GM19468 (cell line): Measurements from ENCODE around the gene ZNF322.
A peak's percentile ranks its signal among the peaks of the same experiment; 100 is the strongest.

Experiments used
- ATAC-seq: cut with Tn5 transposase; IDR thresholded peaks from one replicate; pipeline ENCODE4 v1.9.1; 2021; ENCODE audit warnings: mild to moderate bottlenecking, moderate library complexity, moderate number of reproducible peaks; ENCODE audit not compliant: unreplicated experiment; ENCODE audit errors: extremely low read depth

Gene ZNF322

DNA sequence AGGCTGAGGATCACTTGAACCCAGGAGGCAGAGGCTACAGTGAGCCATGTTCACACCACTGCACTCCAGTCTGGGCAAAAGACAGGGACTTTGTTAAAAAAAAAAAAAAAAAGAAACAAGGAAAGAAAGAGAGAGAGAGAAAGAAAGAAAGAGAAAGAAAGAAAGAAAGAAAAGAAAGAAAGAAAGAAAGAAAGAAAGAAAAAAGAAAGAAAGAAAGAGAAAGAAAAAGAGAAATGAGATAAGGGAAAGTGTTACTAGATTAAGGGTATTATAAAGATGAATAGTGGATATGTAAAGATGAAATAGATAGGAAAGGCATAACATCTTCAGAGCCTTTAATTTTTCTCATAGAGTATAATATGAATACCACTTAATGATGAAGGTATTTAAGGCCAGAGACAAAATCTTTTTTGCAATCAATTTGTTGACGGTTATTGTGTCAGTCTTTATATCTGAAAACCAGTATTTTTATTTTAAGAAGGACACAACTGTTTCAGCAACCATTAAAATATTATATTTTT is 36.1 kb downstream of the ZNF322 start:
- no peak for ATAC-seq

DNA sequence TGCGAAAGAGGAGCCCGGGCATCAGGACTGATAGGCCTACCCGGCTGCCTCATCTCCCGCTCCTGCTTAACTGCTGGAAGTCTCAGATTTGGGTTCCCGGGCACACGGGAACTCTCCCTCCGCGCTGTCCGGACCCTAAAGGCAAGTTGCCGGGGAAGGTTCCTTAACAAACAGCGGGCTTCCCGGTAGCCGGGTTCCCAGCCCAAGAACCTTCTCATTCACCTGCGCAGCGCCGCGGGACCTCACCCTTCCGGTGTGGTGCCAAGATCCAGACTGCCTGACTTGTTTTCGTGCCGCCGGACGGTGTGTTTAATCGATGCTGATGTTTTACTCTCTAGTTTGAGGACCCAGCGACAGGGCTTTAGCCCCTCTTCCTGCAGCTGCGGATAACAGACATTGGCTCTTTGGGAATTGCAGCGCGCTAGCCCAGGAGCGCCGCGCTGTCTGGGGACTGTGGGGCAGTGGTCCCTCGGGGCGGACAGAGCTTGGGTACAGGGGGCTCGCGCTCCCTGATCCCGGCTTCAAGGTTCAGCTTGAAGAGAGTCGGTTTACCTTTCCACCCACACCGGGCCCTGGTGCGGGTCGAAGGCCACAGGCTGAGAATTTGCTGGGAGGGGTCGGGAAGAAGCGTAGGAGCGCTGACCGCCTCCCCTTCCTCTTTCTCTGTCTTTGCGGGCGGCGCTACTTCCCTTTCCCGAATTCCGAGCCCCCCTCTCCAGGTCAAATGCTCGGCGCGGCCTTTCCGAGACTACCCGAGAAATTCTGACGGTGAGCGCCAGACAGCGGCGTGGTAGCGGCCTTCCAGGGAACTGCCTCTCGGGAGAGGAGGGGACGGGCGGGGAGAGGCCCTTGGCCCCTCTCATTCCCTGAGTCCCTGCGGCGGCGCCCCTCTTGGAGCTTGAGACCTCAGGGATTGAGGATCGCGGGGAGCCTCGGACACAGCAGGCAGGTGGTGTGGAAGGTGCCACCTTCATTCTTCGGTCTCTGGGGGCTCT is 45.6 kb downstream of the ZNF322 start:
- no peak for ATAC-seq

DNA sequence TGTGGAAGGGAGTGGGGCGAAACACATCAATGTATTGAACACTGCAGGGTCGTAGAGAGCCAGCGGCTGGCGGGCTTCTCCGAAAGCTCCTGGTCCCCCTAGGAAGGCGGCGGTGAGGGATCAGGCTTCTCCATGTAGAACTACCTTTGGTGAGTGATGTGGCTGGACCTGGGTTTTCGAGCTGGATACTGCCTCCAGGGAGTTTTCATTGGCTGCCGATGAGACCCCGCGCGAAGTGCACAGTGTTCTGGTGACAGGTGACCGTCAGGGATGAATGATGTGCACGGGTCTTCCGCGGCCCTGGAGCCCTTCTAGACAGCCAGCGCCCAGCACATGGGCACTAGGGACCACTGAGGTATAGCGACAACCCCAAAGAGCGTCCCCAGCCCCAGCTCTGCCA is 46.3 kb downstream of the ZNF322 start:
- no peak for ATAC-seq

DNA sequence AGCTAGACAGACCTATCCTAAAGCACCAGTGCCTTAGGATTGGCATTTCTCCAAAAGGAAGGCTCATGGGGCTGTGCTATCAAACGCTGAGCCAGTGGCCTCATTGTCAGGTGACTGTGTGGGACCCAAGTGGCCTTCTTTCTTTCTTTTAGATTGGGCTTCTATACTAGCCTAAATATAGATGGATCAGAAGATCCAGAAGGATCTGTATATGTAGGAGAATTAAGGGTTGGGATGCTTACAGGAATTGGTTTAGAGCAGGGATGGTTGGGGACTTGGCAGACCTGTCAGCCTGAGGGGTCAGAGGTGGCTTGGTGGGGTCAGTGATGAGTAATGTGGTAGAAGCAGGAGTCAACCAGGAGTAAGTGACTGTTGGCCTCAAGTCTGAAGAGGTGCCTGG is 47.9 kb downstream of the ZNF322 start:
- no peak for ATAC-seq

DNA sequence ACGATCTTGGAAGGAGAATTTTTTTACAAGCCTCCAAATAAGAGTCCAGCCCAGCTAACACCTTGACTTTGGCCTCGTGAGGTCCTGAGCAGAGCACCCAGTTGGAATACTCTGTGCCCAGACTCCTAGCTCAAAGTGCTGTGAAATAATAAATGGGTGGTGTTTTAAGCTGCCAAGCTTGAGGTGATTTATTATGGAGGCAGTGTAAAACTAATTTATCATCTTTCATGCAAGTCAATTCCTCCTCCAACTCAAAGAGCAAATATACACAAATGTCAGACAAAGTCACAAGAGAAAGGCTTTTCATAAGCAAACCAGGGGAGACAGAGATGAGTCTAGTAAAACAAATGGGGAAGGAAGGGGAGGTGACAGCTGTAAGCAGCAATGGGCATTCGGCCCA is 50.1 kb downstream of the ZNF322 start:
- ATAC-seq: no peak

DNA sequence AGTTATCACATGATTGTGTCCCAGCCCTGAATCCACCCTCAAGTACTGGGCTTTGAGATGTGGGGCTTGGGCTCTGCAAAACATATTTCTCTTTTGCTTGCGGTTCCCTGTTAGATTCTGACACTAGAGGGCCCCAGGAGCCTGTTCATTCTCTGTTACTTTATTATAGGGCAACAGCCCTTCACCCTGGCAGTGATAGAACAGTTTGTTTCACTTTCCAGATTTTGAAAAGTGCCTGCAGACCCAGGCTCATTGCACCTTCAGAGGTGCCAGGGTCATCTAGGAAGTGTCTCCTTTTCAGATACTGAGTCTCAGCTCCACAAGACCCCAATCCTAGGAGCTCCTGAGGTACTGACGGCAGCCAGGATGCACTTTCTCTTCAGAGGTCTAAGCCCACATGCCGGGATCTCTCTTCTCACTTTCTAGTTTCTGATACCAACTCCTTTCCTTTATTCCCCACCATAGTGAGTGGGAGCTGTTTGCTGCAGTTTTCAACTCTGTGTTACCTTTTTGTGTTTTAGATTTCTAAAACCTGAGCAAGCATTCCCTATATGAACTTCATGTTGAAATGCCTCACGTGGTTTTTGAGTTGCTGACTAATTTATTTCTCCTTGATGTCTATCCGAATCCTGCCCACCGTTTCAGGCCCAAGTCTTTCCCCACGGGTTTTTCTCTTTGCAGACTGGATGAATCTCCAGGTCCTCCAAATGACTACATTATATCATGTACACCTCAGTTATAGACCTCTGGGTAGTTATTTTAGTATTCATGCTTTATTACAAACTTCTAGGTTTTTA is 51.9 kb downstream of the ZNF322 start:
- ATAC-seq: no peak

DNA sequence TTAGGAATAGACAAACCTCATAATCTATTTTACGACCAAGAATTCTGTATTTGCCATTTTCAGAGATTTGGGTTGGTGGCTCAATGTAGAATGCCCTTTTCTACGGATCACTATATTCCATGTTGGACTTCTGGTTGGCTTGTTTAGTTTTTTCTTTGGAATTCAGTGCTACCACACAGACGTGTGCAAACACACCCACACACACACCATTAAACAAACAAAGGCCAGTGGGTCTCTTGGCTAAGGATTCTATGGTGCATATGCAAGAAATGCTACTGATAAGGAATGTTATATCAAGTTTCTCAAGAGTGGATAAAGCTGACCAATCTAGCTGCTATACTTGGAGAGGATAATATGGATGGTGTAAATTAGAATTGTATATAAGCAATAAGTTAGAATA is 54.7 kb downstream of the ZNF322 start:
- no peak for ATAC-seq

DNA sequence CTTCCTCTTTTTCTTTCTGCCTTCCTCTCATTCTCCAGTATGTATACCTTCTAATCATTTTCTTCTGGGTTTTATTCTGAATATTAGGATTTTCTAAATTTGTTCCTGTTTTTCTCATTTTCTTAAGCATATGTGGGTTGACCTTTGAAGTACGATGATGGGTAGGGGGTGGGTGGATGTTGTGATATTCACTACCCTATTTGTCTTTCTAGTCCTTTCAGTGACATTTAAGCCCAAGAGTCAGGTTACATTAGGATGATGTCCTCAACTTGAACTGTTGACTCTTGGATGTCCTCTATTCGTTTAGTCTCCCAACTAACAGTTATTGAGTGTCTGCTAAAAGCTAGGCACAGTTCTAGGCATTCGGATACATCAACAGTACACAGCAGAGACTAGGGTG is 55.5 kb downstream of the ZNF322 start:
- no peak for ATAC-seq

DNA sequence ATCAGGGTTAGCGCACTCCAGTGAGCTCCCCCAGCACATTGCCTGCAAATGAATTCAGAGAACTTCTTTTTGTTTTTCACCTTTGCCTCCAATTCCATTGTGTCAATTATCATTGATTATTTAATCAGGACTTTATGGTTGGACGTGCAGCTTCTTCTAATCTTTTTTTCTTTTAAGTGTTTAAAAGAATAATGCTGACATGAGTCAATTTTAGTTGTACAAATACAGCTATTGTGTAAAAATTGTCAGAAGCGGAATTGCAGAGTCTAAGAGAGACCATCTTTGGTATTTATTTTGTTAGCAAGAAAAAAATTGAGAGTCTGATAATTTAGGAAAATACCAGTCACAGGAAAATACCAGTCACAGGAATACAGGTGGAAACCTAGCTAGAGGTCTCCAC is 57.3 kb downstream of the ZNF322 start:
- ATAC-seq: no peak

DNA sequence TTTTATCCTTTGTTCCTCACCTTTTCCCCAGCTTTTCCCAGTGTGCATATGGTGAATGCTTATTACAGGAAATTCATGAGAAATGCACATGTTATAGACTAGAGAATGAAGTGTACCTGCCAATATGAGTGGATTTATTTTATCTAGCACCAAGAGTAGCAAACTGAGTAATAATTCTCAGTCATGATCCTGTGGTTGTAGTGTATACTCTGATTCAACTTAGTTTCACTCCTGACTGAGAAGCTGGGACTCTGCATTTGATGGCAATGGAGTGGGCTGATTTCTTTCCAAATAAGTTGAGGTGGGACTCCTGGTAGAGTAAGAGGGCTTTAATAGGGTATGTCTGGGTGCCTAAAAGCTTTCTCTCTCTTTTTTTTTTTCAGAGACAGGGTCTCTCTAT is 58.8 kb downstream of the ZNF322 start:
- ATAC-seq: no peak

DNA sequence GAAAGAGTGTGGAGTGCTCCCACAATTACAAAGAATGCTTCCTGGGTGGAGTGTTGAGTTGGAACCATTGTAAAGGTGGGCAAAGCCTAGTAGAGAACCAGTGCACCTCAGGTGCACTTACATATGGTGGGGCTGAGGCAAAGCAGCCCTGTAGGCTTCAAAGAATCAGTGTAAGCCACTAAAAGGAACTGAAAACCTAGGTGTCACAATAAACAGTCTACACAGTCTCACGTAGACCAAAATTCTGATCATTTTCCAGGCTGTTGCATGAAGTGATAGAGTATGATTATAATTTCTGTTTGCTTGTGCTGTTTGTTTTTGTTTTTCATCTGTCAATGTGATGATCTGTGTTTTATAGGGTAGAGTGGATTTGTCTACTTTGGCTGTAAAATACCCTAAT is 60.0 kb downstream of the ZNF322 start:
- no peak for ATAC-seq

DNA sequence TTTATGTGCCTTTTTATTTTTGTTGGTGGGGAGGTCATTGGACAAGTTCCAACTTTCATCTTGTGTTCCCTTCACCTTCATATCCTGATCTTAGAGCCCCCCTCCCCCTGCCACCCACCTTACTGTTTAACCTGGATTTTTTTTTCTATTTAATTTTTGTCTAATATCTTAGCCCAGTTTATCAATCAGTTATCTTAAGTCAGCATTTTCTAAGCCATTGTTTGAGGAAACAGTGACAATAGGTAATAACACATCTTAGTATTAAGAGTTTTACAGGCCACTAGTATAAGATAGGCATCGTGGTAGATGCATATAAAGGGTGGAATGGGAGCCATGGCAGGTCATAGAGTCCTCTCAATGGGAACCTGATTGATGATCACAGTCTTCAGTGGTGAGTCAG is 60.4 kb downstream of the ZNF322 start:
- ATAC-seq: no peak

DNA sequence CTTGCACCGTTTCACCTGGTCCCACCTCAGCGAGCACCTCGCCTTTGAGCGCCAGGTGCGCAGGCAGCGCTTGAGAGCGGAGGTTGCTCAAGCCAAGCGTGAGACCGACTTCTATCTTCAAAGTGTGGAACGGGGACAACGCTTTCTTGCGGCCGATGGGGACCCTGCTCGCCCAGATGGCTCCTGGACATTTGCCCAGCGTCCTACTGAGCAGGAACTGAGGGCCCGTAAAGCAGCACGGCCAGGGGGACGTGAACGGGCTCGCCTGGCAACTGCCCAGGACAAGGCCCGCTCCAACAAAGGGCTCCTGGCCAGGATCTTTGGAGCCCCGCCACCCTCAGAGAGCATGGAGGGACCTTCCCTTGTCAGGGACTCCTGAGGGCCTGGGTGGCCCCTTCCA is 61.3 kb downstream of the ZNF322 start:
- no peak for ATAC-seq

DNA sequence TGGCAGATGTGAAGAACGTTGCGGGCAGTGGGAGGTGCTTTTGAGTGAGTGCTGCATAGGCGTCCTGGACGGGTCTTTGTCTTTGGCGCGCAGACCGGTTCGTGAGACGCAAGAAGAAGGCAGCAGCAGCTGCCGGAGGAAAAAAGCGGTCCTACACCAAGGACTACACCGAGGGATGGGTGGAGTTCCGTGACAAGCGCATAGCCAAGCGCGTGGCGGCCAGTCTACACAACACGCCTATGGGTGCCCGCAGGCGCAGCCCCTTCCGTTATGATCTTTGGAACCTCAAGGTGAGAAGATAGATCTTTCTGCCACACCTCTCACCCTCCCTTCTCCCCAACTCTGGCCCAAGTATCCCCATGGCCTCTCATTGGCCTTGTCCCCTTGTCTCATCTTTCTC is 61.7 kb downstream of the ZNF322 start:
- no peak for ATAC-seq

DNA sequence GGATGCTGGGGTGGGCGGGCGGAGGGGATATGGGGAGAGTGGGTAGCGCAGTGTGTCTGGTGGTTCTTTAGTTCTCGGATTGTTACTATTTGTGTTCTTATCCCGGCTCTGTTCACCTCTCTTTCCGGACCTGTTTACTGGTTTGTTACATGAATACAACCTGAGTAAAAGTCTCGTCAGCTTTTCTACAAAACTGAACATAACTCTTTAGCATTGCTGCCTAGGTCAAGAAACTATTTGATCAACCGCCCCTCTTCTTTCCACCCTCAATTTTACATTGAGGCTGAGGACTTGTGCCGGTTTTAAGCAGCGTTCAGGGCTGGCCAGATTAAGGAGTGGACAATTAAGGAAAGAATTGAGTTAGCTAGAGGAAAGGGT is 62.2 kb downstream of the ZNF322 start:
- ATAC-seq: no peak

DNA sequence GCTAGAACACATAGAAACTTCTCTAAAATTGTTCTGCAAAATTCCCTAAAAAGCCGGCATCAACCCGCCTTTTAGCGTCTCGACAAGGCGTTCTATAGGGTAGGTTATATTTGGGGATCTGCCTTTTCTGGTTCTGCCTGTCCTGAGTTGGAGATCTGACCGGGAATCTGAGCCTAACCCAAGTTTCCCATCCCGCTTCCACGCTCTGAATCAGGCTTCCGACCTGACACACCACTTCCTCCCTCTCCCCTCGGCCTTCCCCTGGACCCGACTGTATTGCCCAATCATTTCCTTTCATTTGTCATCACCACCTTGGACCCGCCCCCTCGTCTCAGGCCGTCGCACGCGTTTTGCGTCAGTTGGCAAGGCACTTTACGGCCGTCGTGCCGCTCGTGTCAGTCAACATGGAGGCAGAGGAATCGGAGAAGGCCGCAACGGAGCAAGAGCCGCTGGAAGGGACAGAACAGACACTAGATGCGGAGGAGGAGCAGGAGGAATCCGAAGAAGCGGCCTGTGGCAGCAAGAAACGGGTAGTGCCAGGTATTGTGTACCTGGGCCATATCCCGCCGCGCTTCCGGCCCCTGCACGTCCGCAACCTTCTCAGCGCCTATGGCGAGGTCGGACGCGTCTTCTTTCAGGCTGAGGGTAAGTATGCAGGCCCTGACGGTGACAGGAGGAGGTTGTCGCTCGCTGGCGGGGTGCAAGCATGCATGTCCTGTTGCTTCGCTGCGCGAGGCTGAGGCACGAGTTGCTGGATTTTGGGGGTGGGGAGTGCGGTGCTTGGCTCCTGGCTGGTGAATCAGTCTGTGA is 62.8 kb downstream of the ZNF322 start, which contains the start of gene ABT1:
Gene ABT1 (plus strand): TSS at position 375 of the 810 bp plus-strand sequence. CDS start 30 bp downstream, at position 405.
- peak; percentile 16 for ATAC-seq

DNA sequence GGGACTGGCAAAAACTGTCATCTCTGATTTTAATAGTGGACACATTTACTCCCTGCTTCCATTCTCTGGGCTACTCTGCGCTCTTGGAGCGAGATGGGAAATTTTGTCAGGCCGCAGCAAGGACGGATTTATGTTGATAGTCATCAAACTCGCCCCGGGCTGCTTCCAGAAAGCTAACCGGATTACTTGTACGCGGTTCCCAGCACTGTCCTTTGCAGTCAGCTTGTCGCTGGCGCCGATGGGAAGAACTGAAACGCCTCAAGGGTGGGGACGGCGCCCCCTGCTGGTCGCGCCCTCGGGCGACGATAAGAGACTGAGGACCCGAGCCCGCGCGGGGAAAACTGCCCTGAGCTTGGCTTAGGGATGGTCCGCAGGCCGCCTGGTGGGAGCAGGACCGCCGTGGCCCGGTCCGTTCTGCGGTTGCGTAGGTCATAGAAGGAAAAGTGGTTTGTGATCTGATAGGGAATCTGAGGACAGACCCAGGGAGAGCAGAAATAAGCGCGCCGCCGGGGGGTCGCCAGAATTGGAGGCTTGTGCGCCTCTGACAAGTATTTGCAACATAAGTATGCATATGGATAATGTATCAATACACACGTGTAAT is 63.8 kb downstream of the ZNF322 start:
- no peak for ATAC-seq

DNA sequence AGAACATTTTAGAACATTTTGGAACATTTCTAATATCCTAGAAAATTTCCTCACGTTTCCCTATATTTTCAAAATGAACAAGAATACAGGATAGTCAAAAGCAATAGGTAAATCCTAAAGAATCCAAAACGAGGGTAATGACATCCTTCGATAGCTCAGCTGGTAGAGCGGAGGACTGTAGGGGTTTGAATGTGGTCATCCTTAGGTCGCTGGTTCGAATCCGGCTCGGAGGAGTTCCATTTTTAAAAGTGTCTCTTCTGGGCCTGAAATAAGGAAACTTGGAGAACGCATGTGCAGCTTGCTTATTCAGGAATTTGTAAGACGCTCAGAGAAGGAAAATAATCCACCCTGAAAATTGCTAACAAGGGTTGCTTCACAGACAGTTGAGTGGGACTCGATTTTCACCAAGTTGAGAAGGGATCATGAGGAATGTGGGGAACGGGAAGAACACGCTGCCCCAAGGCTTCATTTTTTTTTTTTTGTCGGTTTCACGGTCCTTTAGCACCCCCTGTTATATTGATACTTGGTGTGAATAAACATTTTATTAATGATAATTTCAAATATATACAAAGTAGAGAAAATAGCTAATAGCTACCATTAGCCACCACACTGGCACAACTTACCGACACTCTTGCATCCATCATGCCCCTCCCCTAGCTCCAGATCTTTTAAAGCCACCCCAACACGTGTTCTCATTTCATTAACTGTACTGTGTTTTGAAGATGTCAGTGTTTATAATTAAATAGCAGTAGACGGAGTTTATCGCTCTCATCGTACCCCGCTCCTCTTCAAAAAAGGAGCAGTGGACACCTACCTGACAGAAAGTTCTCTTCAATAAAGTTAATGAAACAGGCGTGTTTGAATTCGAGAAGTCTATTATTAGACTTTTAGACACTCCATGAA is 64.6 kb downstream of the ZNF322 start:
- no peak for ATAC-seq

DNA sequence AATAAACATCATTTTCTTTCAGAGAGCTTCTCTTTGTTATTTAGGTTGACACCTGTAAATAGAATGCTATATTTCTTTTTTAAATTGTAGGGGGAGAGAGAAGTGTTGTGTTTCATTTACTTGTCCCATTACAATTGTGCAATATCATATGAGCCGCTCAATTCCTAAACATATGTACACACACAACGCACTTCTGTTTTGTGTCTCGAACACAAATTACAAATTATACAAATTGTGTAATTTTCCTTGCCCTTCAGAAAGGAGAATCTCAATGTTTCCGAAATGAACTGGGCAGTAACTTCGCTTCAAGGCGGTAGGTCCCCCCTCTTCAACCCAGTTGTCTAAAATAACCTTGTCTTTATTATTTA is 65.4 kb downstream of the ZNF322 start:
- ATAC-seq: no peak
